H1 (cell line): ENCODE measurements around the gene PAX5. TPM values are rescaled to one million over a fixed set of nuclear protein-coding genes. Genes with fewer than 3 reads are reported as not detected.

ENCODE experiments used
- CTCF ChIA-PET: fragments of 300-600 bp; sonication (Branson Sonifier 250); formaldehyde crosslinking; loops from one replicate; lab custom pipeline; 2021; ENCODE audit not compliant: partially characterized antibody; lab: Charles Lee
- POLR2A ChIA-PET: fragments of 300-600 bp; sonication (Branson Sonifier 250); formaldehyde crosslinking; loops from one replicate; lab custom pipeline; 2021; ENCODE audit warnings: inconsistent platforms; ENCODE audit not compliant: partially characterized antibody; lab: Charles Lee
- DNase-seq, 2 experiments: peaks; one replicate each; pipeline versions ENCODE4 v3.0.0 to v3.0.0-alpha.2; 2010 to 2022; ENCODE audit warnings: low spot score in 2 of 2, low read depth in 1 of 2, mixed read lengths in 1 of 2
- FAIRE-seq: peaks from 2 replicates; lab custom pipeline; 2011; peaks lifted over from hg19 to GRCh38; lab: Jason Lieb, UNC
- H2AFZ ChIP-seq: 2 replicates; pipeline ENCODE4 v1.8.1; 2012; ENCODE audit warnings: low read length, inconsistent platforms
- H2AK5ac ChIP-seq: 2 replicates; pipeline ENCODE4 v1.6.1; 2013; ENCODE audit warnings: low read depth, low read length
- H2BK120ac ChIP-seq: replicated peaks from 2 replicates; pipeline ENCODE3; 2013; ENCODE audit warnings: low read depth, low read length, inconsistent platforms
- H2BK12ac ChIP-seq: 2 replicates; pipeline ENCODE4 v1.6.1; 2013; ENCODE audit warnings: low read depth, low read length
- H2BK15ac ChIP-seq: 2 replicates; pipeline ENCODE4 v1.6.1; 2013; ENCODE audit warnings: low read length
- H2BK20ac ChIP-seq: 2 replicates; pipeline ENCODE4 v1.6.1; 2013; ENCODE audit warnings: low read length
- H2BK5ac ChIP-seq: 2 replicates; pipeline ENCODE4 v1.6.1; 2013; ENCODE audit warnings: low read depth, low read length
- H3K14ac ChIP-seq: 2 replicates; pipeline ENCODE4 v1.6.1; 2013; ENCODE audit warnings: inconsistent platforms; ENCODE audit not compliant: insufficient read length
- H3K18ac ChIP-seq: 2 replicates; pipeline ENCODE4 v1.6.1; 2013; ENCODE audit warnings: low read length; ENCODE audit errors: extremely low read depth
- H3K23ac ChIP-seq: 2 replicates; pipeline ENCODE4 v1.6.1; 2013; ENCODE audit warnings: inconsistent platforms; ENCODE audit not compliant: insufficient read length
- H3K23me2 ChIP-seq: 2 replicates; pipeline ENCODE4 v1.6.1; 2013; ENCODE audit warnings: low read depth, low read length
- H3K27ac ChIP-seq: 2 replicates; pipeline ENCODE4 v1.6.1; 2011; ENCODE audit warnings: low read depth, low read length, inconsistent platforms
- H3K27me3 ChIP-seq, 4 experiments: replicated peaks in 1 of 4; 1 replicate in 1 of 4; 2 replicates in 3 of 4; pipeline versions ENCODE4 v1.6.1 to v1.8.1; 2011 to 2013; ENCODE audit warnings: low read length in 3 of 4, mild to moderate bottlenecking in 3 of 4, inconsistent platforms in 2 of 4, mixed read lengths in 2 of 4, moderate library complexity in 1 of 4; ENCODE audit not compliant: control insufficient read depth in 3 of 4, insufficient read depth in 3 of 4; ENCODE audit errors: extremely low read depth in 1 of 4
- H3K36me3 ChIP-seq, 4 experiments: 2 replicates each; pipeline versions ENCODE4 v1.6.1 to v1.8.1; 2011 to 2013; ENCODE audit warnings: mild to moderate bottlenecking in 4 of 4, low read length in 3 of 4, moderate library complexity in 2 of 4, control low read depth in 1 of 4, inconsistent platforms in 1 of 4; ENCODE audit not compliant: insufficient read depth in 4 of 4, control insufficient read depth in 2 of 4
- H3K4ac ChIP-seq: replicated peaks from 2 replicates; pipeline ENCODE3; 2013; ENCODE audit warnings: low read length, low read depth, mixed read lengths, inconsistent platforms; ENCODE audit not compliant: insufficient read length
- H3K4me1 ChIP-seq, 4 experiments: replicated peaks in 1 of 4; 1 replicate in 1 of 4; 2 replicates in 3 of 4; pipeline versions ENCODE4 v1.6.1 to v1.8.1; 2011 to 2013; ENCODE audit warnings: low read length in 3 of 4, inconsistent platforms in 2 of 4, mixed read lengths in 1 of 4; ENCODE audit not compliant: insufficient read depth in 4 of 4, control insufficient read depth in 3 of 4
- H3K4me2 ChIP-seq, 2 experiments: 2 replicates each; pipeline versions ENCODE4 v1.6.1 to v1.8.1; 2011 to 2013; ENCODE audit warnings: low read depth in 2 of 2, low read length in 2 of 2, control low read depth in 1 of 2, inconsistent platforms in 1 of 2, mild to moderate bottlenecking in 1 of 2; ENCODE audit not compliant: insufficient read depth in 1 of 2
- H3K4me3 ChIP-seq, 4 experiments: fragments of 200-600, 300-600 bp in 1 of 4; sonication (generic), shearing (Covaris generic), sonication (Bioruptor Twin) in 1 of 4; 2 replicates each; pipeline versions ENCODE4 v1.5.1 to v1.8.1; 2011 to 2016; ENCODE audit warnings: low read length in 4 of 4, low read depth in 3 of 4, control low read depth in 2 of 4, inconsistent platforms in 2 of 4, mild to moderate bottlenecking in 2 of 4, mixed read lengths in 1 of 4, moderate library complexity in 1 of 4; ENCODE audit not compliant: insufficient read depth in 2 of 4; ENCODE audit errors: extremely low read depth in 1 of 4
- H3K56ac ChIP-seq: replicated peaks from 2 replicates; pipeline ENCODE3; 2013; ENCODE audit warnings: low read depth, mild to moderate bottlenecking, mixed read lengths, low read length, inconsistent platforms; ENCODE audit not compliant: insufficient read length
- H3K79me1 ChIP-seq: 2 replicates; pipeline ENCODE4 v1.6.1; 2013; ENCODE audit warnings: low read depth, low read length, control low read depth
- H3K79me2 ChIP-seq, 2 experiments: 2 replicates each; pipeline versions ENCODE4 v1.6.1 to v1.8.1; 2012 to 2013; ENCODE audit warnings: low read length in 2 of 2, mild to moderate bottlenecking in 2 of 2, inconsistent platforms in 1 of 2; ENCODE audit not compliant: insufficient read depth in 2 of 2, control insufficient read depth in 1 of 2
- H3K9ac ChIP-seq, 4 experiments: replicated peaks in 1 of 4; 1 replicate in 1 of 4; 2 replicates in 3 of 4; pipeline versions ENCODE4 v1.6.1 to v1.8.1; 2011 to 2013; ENCODE audit warnings: low read depth in 3 of 4, low read length in 3 of 4, control low read depth in 2 of 4, mild to moderate bottlenecking in 2 of 4, moderate library complexity in 2 of 4, inconsistent platforms in 1 of 4; ENCODE audit errors: extremely low read depth in 1 of 4
- H3K9me3 ChIP-seq, 2 experiments: 2 replicates each; pipeline versions ENCODE4 v1.6.1 to v1.8.1; 2012 to 2013; ENCODE audit warnings: mild to moderate bottlenecking in 2 of 2, moderate library complexity in 2 of 2, control low read depth in 1 of 2, inconsistent platforms in 1 of 2, low read depth in 1 of 2, low read length in 1 of 2, mixed read lengths in 1 of 2; ENCODE audit not compliant: insufficient read depth in 2 of 2
- H4K20me1 ChIP-seq, 2 experiments: replicated peaks in 1 of 2; 2 replicates each; pipeline versions ENCODE3 to v1.8.1; 2011 to 2013; ENCODE audit warnings: inconsistent platforms in 2 of 2, low read length in 2 of 2, mild to moderate bottlenecking in 1 of 2; ENCODE audit not compliant: insufficient read depth in 2 of 2, control insufficient read depth in 1 of 2
- H4K5ac ChIP-seq: 2 replicates; pipeline ENCODE4 v1.6.1; 2013; ENCODE audit warnings: low read length, low read depth, mixed read lengths, inconsistent platforms; ENCODE audit not compliant: insufficient read length
- H4K8ac ChIP-seq: 2 replicates; pipeline ENCODE4 v1.8.0; 2013; ENCODE audit warnings: mild to moderate bottlenecking, moderate library complexity, low read length, inconsistent platforms; ENCODE audit not compliant: insufficient read depth; ENCODE audit errors: extremely low read depth
- H4K91ac ChIP-seq: replicated peaks from 2 replicates; pipeline ENCODE3; 2013; ENCODE audit warnings: low read length, mixed read lengths, inconsistent platforms; ENCODE audit not compliant: insufficient read length
- CTBP2 ChIP-seq: IDR thresholded peaks from 2 replicates; pipeline ENCODE4 v1.7.0; 2011; ENCODE audit warnings: borderline replicate concordance, mild to moderate bottlenecking, moderate library complexity, mixed read lengths, low read length; ENCODE audit not compliant: insufficient read depth, insufficient read length
- EZH2 ChIP-seq: fragments of 200-600 bp; sonication (generic); IDR thresholded peaks from 2 replicates; pipeline ENCODE4 v1.7.1; 2012; ENCODE audit warnings: low read depth, mild to moderate bottlenecking, moderate library complexity, low read length, inconsistent platforms; ENCODE audit not compliant: severe bottlenecking
- KDM5A ChIP-seq: fragments of 200-600 bp; IDR thresholded peaks from 2 replicates; pipeline ENCODE4 v1.7.1; 2012; ENCODE audit warnings: mild to moderate bottlenecking, low read length, inconsistent platforms, mixed read lengths
- SIN3A ChIP-seq, 2 experiments: IDR thresholded peaks in 1 of 2; conservative IDR thresholded peaks in 1 of 2; 2 replicates each; pipeline ENCODE4 v1.6.1; 2011 to 2012; ENCODE audit warnings: low read length in 2 of 2, improper control_type of control experiment in 1 of 2, low read depth in 1 of 2, mild to moderate bottlenecking in 1 of 2
- SRF ChIP-seq: IDR thresholded peaks from 2 replicates; pipeline ENCODE4 v1.6.1; 2011; ENCODE audit warnings: mild to moderate bottlenecking, low read depth, low read length, moderate library complexity
- SUZ12 ChIP-seq: fragments of 200-600 bp; sonication (generic); IDR thresholded peaks from 2 replicates; pipeline ENCODE4 v1.6.1; 2012; ENCODE audit warnings: mild to moderate bottlenecking, inconsistent platforms, low read length, moderate library complexity, mixed read lengths
- TAF7 ChIP-seq: optimal IDR thresholded peaks from 2 replicates; pipeline ENCODE3; 2011; ENCODE audit warnings: low read depth, mild to moderate bottlenecking, inconsistent platforms, low read length, moderate library complexity, borderline replicate concordance
- TEAD4 ChIP-seq: IDR thresholded peaks from 2 replicates; pipeline ENCODE4 v1.6.1; 2012; ENCODE audit warnings: low read depth, low read length, inconsistent platforms, mixed read lengths
- ZNF274 ChIP-seq: IDR thresholded peaks from 2 replicates; pipeline ENCODE4 v1.7.0; 2012; ENCODE audit warnings: low read length, borderline replicate concordance; ENCODE audit errors: extremely low read depth
- WGBS, 2 experiments: shearing (Covaris generic) in 1 of 2; methylation state at CpG; one replicate each; pipeline versions ENCODE4 v1.1.6 to v1.1.7; 2013 to 2015; ENCODE audit warnings: low lambda C conversion rate in 2 of 2, mixed read lengths in 2 of 2, inconsistent platforms in 1 of 2, low coverage in 1 of 2, missing lambda C conversion rate in 1 of 2; ENCODE audit not compliant: insufficient replicate concordance in 2 of 2, insufficient coverage in 1 of 2, insufficient read length in 1 of 2; ENCODE audit errors: extremely low coverage in 1 of 2, missing lambda C conversion rate in 1 of 2; 5-methylcytosine and 5-hydroxymethylcytosine counted together
- polyA plus RNA-seq, 7 experiments: library from polyadenylated mRNA; depleted of rRNA in 3 of 7; stranded (reverse) in 5 of 7; unstranded in 2 of 7; fragments of >200 nt in 5 of 7; fragments of 200-250 nt in 2 of 7; gene quantifications; 1 replicate in 5 of 7; 2 replicates in 1 of 7; 4 replicates in 1 of 7; pipeline versions ENCODE4 v1.2.1 to v1.2.3, GENCODE V29; 2011 to 2013; ENCODE audit warnings: missing spikeins in 2 of 7, mixed read lengths in 2 of 7
- total RNA-seq: library from RNA; stranded (reverse); fragmentation: NEBNext Ultra II Directional; extraction: Animal tissue kit (Norgen Biotek cat#: 25700); gene quantifications from 2 replicates; pipeline ENCODE4 v1.2.1, GENCODE V29; 2021
- TF ChIP-seq, protein P1 (sequence below): IDR thresholded peaks from 2 replicates; pipeline ENCODE4 v1.6.1; 2012; ENCODE audit warnings: low read length, inconsistent platforms
- TF ChIP-seq, protein P2 (sequence below): IDR thresholded peaks from 2 replicates; pipeline ENCODE4 v1.6.1; 2011; ENCODE audit warnings: low read depth, mild to moderate bottlenecking, low read length; ENCODE audit not compliant: insufficient read depth

The PAX5 gene
- total and polyA plus RNA-seq, 2 of the 8 experiments (the other 6 are each of a cell fraction or from before 2014, with no cell fraction given), result 0.29 to 0.43 TPM

DNA sequence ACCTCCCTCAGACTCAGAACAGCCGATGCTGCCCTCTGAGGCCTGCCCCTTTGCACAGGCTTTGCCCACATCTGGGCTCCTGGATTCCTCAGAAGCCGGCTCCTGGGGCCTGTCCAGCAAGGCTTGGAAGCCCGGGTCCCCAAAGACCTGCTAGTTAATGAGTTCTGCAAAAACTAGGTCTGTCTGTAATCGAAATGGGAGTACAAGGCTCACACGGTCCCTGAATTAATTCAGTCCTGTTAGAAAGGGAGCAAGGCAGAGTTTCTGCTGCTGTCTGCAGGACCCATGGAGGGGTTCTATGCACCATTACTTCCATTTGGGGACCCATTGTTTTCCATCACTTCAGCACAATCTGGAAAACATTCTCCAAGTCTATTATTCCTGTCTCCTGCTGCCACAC lies 239.6 kb downstream of the PAX5 start:
- no peak overlapping the region for H4K91ac ChIP-seq
- no peak overlapping the region for H2BK20ac ChIP-seq
- peaks cover 0 to 5% of the 10 kb centered on the region in 2 experiments; a peak in 1 of 4 replicates for H3K9me3 ChIP-seq
- H3K4me1 ChIP-seq, result peaks cover 0 to 2% (median 0%) of the 10 kb centered on the region in 4 experiments; a peak in 1 of 7 replicates
- H3K14ac ChIP-seq, result no peak overlapping the region
- H3K23me2 ChIP-seq, result no peaks in the 10 kb centered on the region; the same call in 1 of the 2 replicates
- no peak overlapping the region; a peak in 1 of 8 replicates for H3K4me3 ChIP-seq
- no peaks in the 10 kb centered on the region for H3K36me3 ChIP-seq
- no peak overlapping the region for H3K9ac ChIP-seq
- H2AFZ ChIP-seq, result no peak overlapping the region
- no peak overlapping the region for H4K5ac ChIP-seq
- H2BK5ac ChIP-seq, result no peak overlapping the region
- H4K20me1 ChIP-seq, result no peaks in the 10 kb centered on the region
- no peak overlapping the region for H3K4me2 ChIP-seq
- H3K23ac ChIP-seq, result no peak overlapping the region
- no peak overlapping the region for H4K8ac ChIP-seq
- no peaks in the 10 kb centered on the region for H3K79me1 ChIP-seq
- no peaks in the 10 kb centered on the region for H3K79me2 ChIP-seq
- H3K27me3 ChIP-seq, result no peaks in the 10 kb centered on the region
- DNase-seq (no peak), FAIRE-seq (no peak)
- H3K4ac ChIP-seq, result no peak overlapping the region
- no peak overlapping the region for H3K56ac ChIP-seq
- no peak overlapping the region for H2AK5ac ChIP-seq
- CTCF ChIA-PET, result interaction anchor here (0.7 to 13.4 kb wide), 14 partner anchors 9 to 111 kb away, joined by 3 to 148 read pairs (median 6); no protein-coding TSS in a partner anchor
- 78% methylated on average over 5 of the region's 5 CpGs; no CpG with 5 or more reads in 1 of the 2 experiments for WGBS, 2 experiments
- H2BK12ac ChIP-seq, result no peak overlapping the region
- no peak overlapping the region for H2BK120ac ChIP-seq
- no peak overlapping the region for H2BK15ac ChIP-seq
- POLR2A ChIA-PET, result no interaction called here
- no peak overlapping the region for H3K27ac ChIP-seq
- H3K18ac ChIP-seq, result no peak overlapping the region
- TF ChIP-seq CTBP2 (no peak), ZNF274 (no peak), SRF (no peak), SUZ12 (no peak), EZH2 (no peak), TEAD4 (no peak), SIN3A (conservative IDR thresholded peaks at IDR 0.05 in 1 of 2, IDR thresholded peaks at IDR 0.05 in 1 of 2; ENCODE audit: low read depth in 1 of 2, low read length in 2 of 2) (no peak), TAF7 (no peak), KDM5A (no peak)
- TF ChIP-seq, protein P1, sequence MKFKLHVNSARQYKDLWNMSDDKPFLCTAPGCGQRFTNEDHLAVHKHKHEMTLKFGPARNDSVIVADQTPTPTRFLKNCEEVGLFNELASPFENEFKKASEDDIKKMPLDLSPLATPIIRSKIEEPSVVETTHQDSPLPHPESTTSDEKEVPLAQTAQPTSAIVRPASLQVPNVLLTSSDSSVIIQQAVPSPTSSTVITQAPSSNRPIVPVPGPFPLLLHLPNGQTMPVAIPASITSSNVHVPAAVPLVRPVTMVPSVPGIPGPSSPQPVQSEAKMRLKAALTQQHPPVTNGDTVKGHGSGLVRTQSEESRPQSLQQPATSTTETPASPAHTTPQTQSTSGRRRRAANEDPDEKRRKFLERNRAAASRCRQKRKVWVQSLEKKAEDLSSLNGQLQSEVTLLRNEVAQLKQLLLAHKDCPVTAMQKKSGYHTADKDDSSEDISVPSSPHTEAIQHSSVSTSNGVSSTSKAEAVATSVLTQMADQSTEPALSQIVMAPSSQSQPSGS, result no peak
- TF ChIP-seq, protein P2, sequence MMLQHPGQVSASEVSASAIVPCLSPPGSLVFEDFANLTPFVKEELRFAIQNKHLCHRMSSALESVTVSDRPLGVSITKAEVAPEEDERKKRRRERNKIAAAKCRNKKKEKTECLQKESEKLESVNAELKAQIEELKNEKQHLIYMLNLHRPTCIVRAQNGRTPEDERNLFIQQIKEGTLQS, result no peak
